ENCODE measurements around the gene GRID2IP.

GRCh38 chr7:6482743-6483119, 68.5 kb downstream of the GRID2IP start:
- TF ChIP-seq PBX3 (IDR thresholded peaks at IDR 0.05; ENCODE audit: insufficient replicate concordance, low read depth, low read length): no peak
- TF ChIP-seq CTCF (IDR thresholded peaks at IDR 0.05 in 2 of 3, conservative IDR thresholded peaks at IDR 0.05 in 1 of 3; ENCODE audit: control insufficient read depth in 2 of 3, extremely low read depth in 1 of 3, insufficient read depth in 1 of 3, low read depth in 3 of 3, low read length in 3 of 3): no peak
- TF ChIP-seq EZH2 (IDR thresholded peaks at IDR 0.05; ENCODE audit: borderline replicate concordance, control insufficient read depth, low read depth, low read length): no peak
- TF ChIP-seq BCL11A (IDR thresholded peaks at IDR 0.05; ENCODE audit: low read depth, low read length): no peak
- no peak for TF ChIP-seq MYB (IDR thresholded peaks at IDR 0.05; ENCODE audit: borderline replicate concordance, low read depth, low read length)
- TF ChIP-seq YY1 (IDR thresholded peaks at IDR 0.05; ENCODE audit: low read depth, low read length): no peak
- TF ChIP-seq USF2 (IDR thresholded peaks at IDR 0.05; ENCODE audit: borderline replicate concordance, low read depth, low read length): no peak
- TF ChIP-seq FOXK2 (IDR thresholded peaks at IDR 0.05): no peak
- TF ChIP-seq ZBTB4 (CRISPR knock-in tag; IDR thresholded peaks at IDR 0.05): no peak
- no peak for TF ChIP-seq POLR2A (IDR thresholded peaks at IDR 0.05; ENCODE audit: low read depth, low read length)
- TF ChIP-seq ATF7 (IDR thresholded peaks at IDR 0.05; ENCODE audit: low read depth): no peak
- no peak for TF ChIP-seq EP300 (IDR thresholded peaks at IDR 0.05; ENCODE audit: borderline replicate concordance in 1 of 2, control insufficient read depth in 1 of 2, low read depth in 2 of 2, low read length in 2 of 2)
- TF ChIP-seq ZBTB40 (IDR thresholded peaks at IDR 0.05; ENCODE audit: borderline replicate concordance): no peak
- no peak for TF ChIP-seq E4F1 (IDR thresholded peaks at IDR 0.05; ENCODE audit: borderline replicate concordance, partially characterized antibody)

Measured in GM12878 (cell line).